Esophagus muscularis mucosa (tissue), 4 donors: ENCODE results near the gene MAPK8IP3.

Source experiments
- CTCF ChIP-seq, 3 experiments: fragments of 200-600 bp in 2 of 3; fragments of 450-650 bp in 1 of 3; sonication (generic) in 2 of 3; IDR thresholded peaks; one replicate each; pipeline ENCODE4 v1.5.1; 2017 to 2019; ENCODE audit warnings: antibody characterized with exemption in 3 of 3, mild to moderate bottlenecking in 2 of 3, moderate library complexity in 1 of 3
- EP300 ChIP-seq: sonication (generic); formaldehyde crosslinking; IDR thresholded peaks from one replicate; pipeline ENCODE4 v1.6.1; 2017; ENCODE audit warnings: antibody characterized with exemption
- POLR2A ChIP-seq: fragments of 450-650 bp; IDR thresholded peaks from one replicate; pipeline ENCODE4 v1.6.1; 2017; ENCODE audit warnings: antibody characterized with exemption, moderate library complexity, mild to moderate bottlenecking, low read depth
- POLR2AphosphoS5 ChIP-seq, 2 donors: sonication (generic); formaldehyde crosslinking; IDR thresholded peaks; one replicate each; pipeline ENCODE4 v1.6.1; 2017; ENCODE audit warnings: antibody characterized with exemption in 2 of 2

GRCh38 chr16:1771188-1771863 lies 65.3 kb downstream of the MAPK8IP3 start, which contains the start of gene NME3:
- no peak for TF ChIP-seq POLR2AphosphoS5 (IDR thresholded peaks at IDR 0.05)
- no peak for TF ChIP-seq CTCF (IDR thresholded peaks at IDR 0.05)
- no peak for TF ChIP-seq EP300
- TF ChIP-seq POLR2A: no peak
